Activated CD8-positive, alpha-beta memory T cell treated with anti-CD3 and anti-CD28 coated beads for 24 hours (primary cell): ENCODE data around the gene LRP11.
"Not testable (repeated sequence)": the region's sequence is repeated elsewhere in the genome, so short reads cannot be mapped to it uniquely, and the experiment has no call there.

ENCODE experiments used
- DNase-seq: peaks from one replicate; pipeline ENCODE4 v3.0.0-alpha.2; 2020

LRP11 gene

GRCh38 chr6:149863698-149864577 lies at the start of gene LRP11:
Gene LRP11 (minus strand): TSS chr6:149864359. CDS start chr6:149864020, 339 bp downstream.
- peak; percentile 92 for DNase-seq

GRCh38 chr6:149913540-149914240 lies 49.5 kb upstream of the LRP11 start:
- peak; percentile 15 for DNase-seq

GRCh38 chr6:149913085-149913484 lies 48.9 kb upstream of the LRP11 start:
- no peak for DNase-seq

- peak; percentile 44 for DNase-seq
Measured at GRCh38 chr6:149912680-149913079, 48.5 kb upstream of the LRP11 start.

GRCh38 chr6:149910721-149911151 lies 46.6 kb upstream of the LRP11 start:
- peak; percentile 26 for DNase-seq

GRCh38 chr6:149909701-149910470 lies 45.7 kb upstream of the LRP11 start:
- DNase-seq: peak; percentile 33

GRCh38 chr6:149908480-149908879 lies 44.3 kb upstream of the LRP11 start:
- not testable (repeated sequence) for DNase-seq

- DNase-seq: no peak
Measured at GRCh38 chr6:149907317-149907716, 43.2 kb upstream of the LRP11 start.

GRCh38 chr6:149906405-149906804 lies 42.2 kb upstream of the LRP11 start:
- peak; percentile 24 for DNase-seq

GRCh38 chr6:149905911-149906371 lies 41.8 kb upstream of the LRP11 start:
- peak; percentile 41 for DNase-seq

GRCh38 chr6:149905371-149905910 lies 41.3 kb upstream of the LRP11 start:
- DNase-seq: peak; percentile 21

GRCh38 chr6:149904661-149905370 lies 40.7 kb upstream of the LRP11 start:
- peak; percentile 38 for DNase-seq

GRCh38 chr6:149903938-149904611 lies 39.9 kb upstream of the LRP11 start:
- peak; percentile 44 for DNase-seq

- peak; percentile 43 for DNase-seq
Measured at GRCh38 chr6:149901444-149902140, 37.4 kb upstream of the LRP11 start.

GRCh38 chr6:149900620-149901443 lies 36.7 kb upstream of the LRP11 start:
- DNase-seq: no peak

- peak; percentile 42 for DNase-seq
Measured at GRCh38 chr6:149899926-149900619, 35.9 kb upstream of the LRP11 start.

- no peak for DNase-seq
Measured at GRCh38 chr6:149899486-149899885, 35.3 kb upstream of the LRP11 start.

GRCh38 chr6:149898966-149899365 lies 34.8 kb upstream of the LRP11 start:
- DNase-seq: peak; percentile 28
